Keratinocyte (primary cell): ENCODE measurements around the gene REX1BD. TPM values are rescaled to one million over a fixed set of nuclear protein-coding genes. Genes with fewer than 3 reads are reported as not detected.

ENCODE experiments used
- DNase-seq: peaks from one replicate; pipeline ENCODE4 v3.0.0-alpha.2; 2011; ENCODE audit warnings: low read depth, missing footprints, low spot score
- FAIRE-seq: peaks from 2 replicates; lab custom pipeline; 2011; peaks lifted over from hg19 to GRCh38; lab: Jason Lieb, UNC
- H2AFZ ChIP-seq: 2 replicates; pipeline ENCODE4 v1.6.0; 2012; ENCODE audit warnings: low read length, control low read depth, inconsistent platforms; ENCODE audit not compliant: control insufficient read depth
- H3K27ac ChIP-seq: 2 replicates; pipeline ENCODE4 v1.5.1; 2011; ENCODE audit warnings: low read length; ENCODE audit not compliant: control insufficient read depth, insufficient read depth
- H3K27me3 ChIP-seq: 3 replicates; pipeline ENCODE4 v1.6.0; 2011; ENCODE audit warnings: low read length; ENCODE audit not compliant: control insufficient read depth, insufficient read depth; ENCODE audit errors: extremely low read depth
- H3K36me3 ChIP-seq, 2 experiments: 2 replicates in 1 of 2; 3 replicates in 1 of 2; pipeline ENCODE4 v1.5.1; 2011; ENCODE audit warnings: low read length in 2 of 2, mild to moderate bottlenecking in 1 of 2; ENCODE audit not compliant: control insufficient read depth in 2 of 2, insufficient read depth in 2 of 2; ENCODE audit errors: extremely low read depth in 1 of 2
- H3K4me1 ChIP-seq: 3 replicates; pipeline ENCODE4 v1.5.1; 2011; ENCODE audit warnings: low read length; ENCODE audit not compliant: control insufficient read depth, insufficient read depth; ENCODE audit errors: extremely low read depth
- H3K4me2 ChIP-seq: 3 replicates; pipeline ENCODE4 v1.6.0; 2011; ENCODE audit warnings: low read depth, low read length; ENCODE audit not compliant: control insufficient read depth, insufficient read depth; ENCODE audit errors: extremely low read depth
- H3K4me3 ChIP-seq, 3 experiments: fragments of 200-600 bp in 1 of 3; sonication (generic) in 1 of 3; 2 replicates in 2 of 3; 3 replicates in 1 of 3; pipeline ENCODE4 v1.5.1; 2011 to 2016; ENCODE audit warnings: low read length in 3 of 3, mild to moderate bottlenecking in 3 of 3, control low read depth in 2 of 3, inconsistent platforms in 1 of 3, low read depth in 1 of 3, mixed read lengths in 1 of 3, mixed run types in 1 of 3, moderate library complexity in 1 of 3; ENCODE audit not compliant: control insufficient read depth in 2 of 3, insufficient read depth in 2 of 3; ENCODE audit errors: extremely low read depth in 1 of 3
- H3K79me2 ChIP-seq: 2 replicates; pipeline ENCODE4 v1.6.0; 2012; ENCODE audit warnings: low read length; ENCODE audit not compliant: control insufficient read depth, insufficient read depth
- H3K9ac ChIP-seq: 3 replicates; pipeline ENCODE4 v1.6.0; 2011; ENCODE audit warnings: low read length; ENCODE audit not compliant: control insufficient read depth, insufficient read depth; ENCODE audit errors: extremely low read depth
- H3K9me1 ChIP-seq: 3 replicates; pipeline ENCODE4 v1.6.0; 2011; ENCODE audit warnings: low read length; ENCODE audit not compliant: control insufficient read depth, insufficient read depth; ENCODE audit errors: extremely low read depth
- H3K9me3 ChIP-seq: 2 replicates; pipeline ENCODE4 v1.5.1; 2012; ENCODE audit warnings: low read depth, low read length; ENCODE audit not compliant: control insufficient read depth
- H4K20me1 ChIP-seq: 3 replicates; pipeline ENCODE4 v1.6.0; 2011; ENCODE audit warnings: low read length; ENCODE audit not compliant: control insufficient read depth, insufficient read depth; ENCODE audit errors: extremely low read depth
- CTCF ChIP-seq, 3 experiments: IDR thresholded peaks in 1 of 3; conservative IDR thresholded peaks in 1 of 3; optimal IDR thresholded peaks in 1 of 3; 2 replicates in 2 of 3; 3 replicates in 1 of 3; pipeline versions ENCODE3 to v1.5.1; 2011; ENCODE audit warnings: low read length in 3 of 3, mild to moderate bottlenecking in 3 of 3, moderate library complexity in 2 of 3, control low read depth in 1 of 3, inconsistent platforms in 1 of 3; ENCODE audit not compliant: insufficient read depth in 2 of 3; ENCODE audit errors: extremely low read depth in 1 of 3
- EZH2 ChIP-seq: IDR thresholded peaks from one replicate; pipeline ENCODE4 v1.6.1; 2012; ENCODE audit warnings: inconsistent platforms, mild to moderate bottlenecking, low read length, moderate library complexity
- dilution Hi-C: fragments of 300-500 bp; cut with MboI; formaldehyde crosslinking; loops from one replicate; pipeline ENCODE4 v1.7.0; 2020; ENCODE audit warnings: low sequenced_read_pairs; ENCODE audit not compliant: extremely low pct_ligation_motif_present
- polyA plus RNA-seq, 5 experiments: library from polyadenylated mRNA; depleted of rRNA in 3 of 5; stranded (reverse) in 3 of 5; stranded (forward) in 1 of 5; unstranded in 1 of 5; fragments of >200 nt; gene quantifications; 1 replicate in 1 of 5; 2 replicates in 3 of 5; 3 replicates in 1 of 5; pipeline versions ENCODE4 v1.2.1 to v1.2.3, GENCODE V29; 2011 to 2012; ENCODE audit warnings: missing spikeins in 2 of 5, low read depth in 1 of 5, low replicate concordance in 1 of 5

REX1BD gene
- polyA plus RNA-seq, 1 donor (not counting 4 experiments of a cell fraction or from before 2014, with no cell fraction given): 31.9 TPM

GRCh38 chr19:18542941-18543813 lies 45.4 kb upstream of the REX1BD start, which contains the start of gene FKBP8:
TSS of gene FKBP8 (minus strand) at chr19:18543573. CDS start at chr19:18541970, 1,603 bp downstream.
- peak within 1 kb of the TSS; percentile 52 for H3K27ac ChIP-seq
- H3K36me3 ChIP-seq: peaks cover 10 to 16% of the 10 kb centered on the region in 2 experiments
- peak within 1 kb of the TSS; percentile 98 for H3K4me2 ChIP-seq
- no peaks in the 10 kb centered on the region for H3K27me3 ChIP-seq
- H3K9ac ChIP-seq: peak within 1 kb of the TSS; percentile 80
- H3K4me3 ChIP-seq: peak within 1 kb of the TSS; percentile 74 to 84 (median 79)
- TF ChIP-seq EZH2 (no peak), CTCF (optimal IDR thresholded peaks at IDR 0.05 in 1 of 3, IDR thresholded peaks at IDR 0.05 in 1 of 3, conservative IDR thresholded peaks at IDR 0.05 in 1 of 3; ENCODE audit: extremely low read depth in 1 of 3, insufficient read depth in 2 of 3, low read length in 3 of 3) (no peak)
- dilution Hi-C loops: no loop called here
- no peaks in the 10 kb centered on the region for H4K20me1 ChIP-seq
- peaks cover 11% of the 10 kb centered on the region for H3K4me1 ChIP-seq
- no peak for DNase-seq
- no peaks in the 10 kb centered on the region for H3K9me1 ChIP-seq
- no peak for FAIRE-seq
- H3K79me2 ChIP-seq: peaks cover 13% of the 10 kb centered on the region
- no peaks in the 10 kb centered on the region for H3K9me3 ChIP-seq
- peak within 1 kb of the TSS; percentile 90 for H2AFZ ChIP-seq

GRCh38 chr19:18543814-18544475 lies 44.7 kb upstream of the REX1BD start:
- TF ChIP-seq EZH2: no peak
- TF ChIP-seq CTCF (optimal IDR thresholded peaks at IDR 0.05 in 1 of 3, IDR thresholded peaks at IDR 0.05 in 1 of 3, conservative IDR thresholded peaks at IDR 0.05 in 1 of 3; ENCODE audit: extremely low read depth in 1 of 3, insufficient read depth in 2 of 3, low read length in 3 of 3): peak; percentile 19 to 55 (median 20)

More at GRCh38 chr19:18543814-18544475, 44.7 kb upstream of the REX1BD start:
- DNase-seq (peak; percentile 54), FAIRE-seq (no peak)
- Histone ChIP-seq H3K27ac (peak overlapping the region; percentile 17), H3K4me3 (peak overlapping the region; percentile 42 to 74 (median 56)), H3K9ac (peak overlapping the region; percentile 50), H4K20me1 (no peaks in the 10 kb centered on the region), H2AFZ (peak overlapping the region; percentile 90), H3K4me2 (peak overlapping the region; percentile 86), H3K9me3 (no peaks in the 10 kb centered on the region), H3K27me3 (no peaks in the 10 kb centered on the region), H3K4me1 (peaks cover 11% of the 10 kb centered on the region), H3K36me3 (peaks cover 10 to 13% of the 10 kb centered on the region in 2 experiments), H3K9me1 (no peaks in the 10 kb centered on the region), H3K79me2 (peaks cover 13% of the 10 kb centered on the region)
- dilution Hi-C loops: no loop called here
